Measurements from ENCODE around the gene CRISPLD2. TPM values are rescaled to one million over a fixed set of nuclear protein-coding genes. Genes with fewer than 3 reads are reported as not detected.

The CRISPLD2 gene
- total RNA-seq, 1 donor from 2014 or later = not detected

Other genes with a start within 250 kb of the CRISPLD2 start
- 531 and 535 TPM in 2 replicates for gene COTL1, start 201.9 kb upstream of the CRISPLD2 start, total RNA-seq
- 39.3 and 42.6 TPM in 2 replicates for gene KLHL36, start 171.5 kb upstream of the CRISPLD2 start, total RNA-seq
- 153 and 159 TPM in 2 replicates for gene USP10, start 120.0 kb upstream of the CRISPLD2 start, total RNA-seq
- gene ZDHHC7, start 191.6 kb downstream of the CRISPLD2 start, total RNA-seq = 29.0 and 30.6 TPM in 2 replicates
- gene KIAA0513, start 207.8 kb downstream of the CRISPLD2 start, total RNA-seq = 12.6 and 12.9 TPM in 2 replicates